Stimulated activated CD4-positive, alpha-beta T cell treated with anti-CD3 and anti-CD28 coated beads, Interleukin-4, amount 100 ng/mL, for 4 hours (primary cell): ENCODE results near the gene RNF208.
"Not testable (repeated sequence)": the region's sequence is repeated elsewhere in the genome, so short reads cannot be mapped to it uniquely, and the experiment has no call there.

Source experiments
- DNase-seq, 2 experiments: peaks; one replicate each; pipeline ENCODE4 v3.0.0-alpha.2; 2020

The RNF208 gene

DNA sequence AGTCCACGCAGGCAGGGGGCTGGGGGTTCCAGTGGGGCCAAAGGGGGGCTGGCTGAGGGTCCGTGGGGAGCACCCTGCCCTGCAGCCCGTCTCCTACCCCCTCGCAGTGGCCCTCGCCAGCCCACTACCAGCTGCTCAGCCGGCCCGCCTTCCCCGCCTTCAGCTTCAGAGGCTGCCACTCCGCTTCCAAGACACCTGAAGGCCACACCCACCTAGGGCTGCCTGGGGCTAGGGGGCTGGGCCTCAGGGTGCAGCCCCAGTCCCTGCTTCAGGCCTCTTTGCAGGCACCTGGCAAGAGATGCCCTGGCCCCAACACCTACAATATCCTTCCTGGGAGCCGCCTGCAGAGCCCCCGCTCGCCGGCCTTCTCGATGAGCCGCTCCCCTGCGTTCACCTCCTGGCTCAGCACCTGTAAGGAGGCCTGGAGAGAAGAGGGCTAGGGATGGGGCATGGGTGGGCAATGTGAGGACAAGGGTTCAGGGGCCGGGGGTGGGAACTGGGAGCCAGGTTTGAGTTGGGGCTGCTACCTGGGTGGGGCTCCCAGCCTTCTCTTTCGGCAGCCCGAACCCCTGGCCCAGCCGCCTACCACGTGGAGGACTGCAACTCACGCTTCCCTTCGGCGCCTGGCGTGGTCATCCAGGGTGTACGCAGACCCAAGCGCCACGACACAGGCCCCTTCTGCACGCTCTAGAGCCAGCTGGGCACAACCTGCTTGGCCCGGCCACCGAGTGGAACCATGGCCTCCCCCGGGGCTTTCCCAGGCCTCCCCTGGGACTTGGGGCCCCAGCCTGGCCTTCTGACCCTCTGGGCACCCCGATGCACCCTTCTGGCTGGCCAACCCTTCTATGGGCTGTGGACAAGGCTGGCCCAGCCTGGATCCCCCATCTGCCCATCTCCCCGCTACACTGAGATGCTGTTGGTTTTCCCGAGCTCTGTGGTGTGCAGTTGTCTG, 30.8 kb upstream of the RNF208 start:
- no peak for DNase-seq

DNA sequence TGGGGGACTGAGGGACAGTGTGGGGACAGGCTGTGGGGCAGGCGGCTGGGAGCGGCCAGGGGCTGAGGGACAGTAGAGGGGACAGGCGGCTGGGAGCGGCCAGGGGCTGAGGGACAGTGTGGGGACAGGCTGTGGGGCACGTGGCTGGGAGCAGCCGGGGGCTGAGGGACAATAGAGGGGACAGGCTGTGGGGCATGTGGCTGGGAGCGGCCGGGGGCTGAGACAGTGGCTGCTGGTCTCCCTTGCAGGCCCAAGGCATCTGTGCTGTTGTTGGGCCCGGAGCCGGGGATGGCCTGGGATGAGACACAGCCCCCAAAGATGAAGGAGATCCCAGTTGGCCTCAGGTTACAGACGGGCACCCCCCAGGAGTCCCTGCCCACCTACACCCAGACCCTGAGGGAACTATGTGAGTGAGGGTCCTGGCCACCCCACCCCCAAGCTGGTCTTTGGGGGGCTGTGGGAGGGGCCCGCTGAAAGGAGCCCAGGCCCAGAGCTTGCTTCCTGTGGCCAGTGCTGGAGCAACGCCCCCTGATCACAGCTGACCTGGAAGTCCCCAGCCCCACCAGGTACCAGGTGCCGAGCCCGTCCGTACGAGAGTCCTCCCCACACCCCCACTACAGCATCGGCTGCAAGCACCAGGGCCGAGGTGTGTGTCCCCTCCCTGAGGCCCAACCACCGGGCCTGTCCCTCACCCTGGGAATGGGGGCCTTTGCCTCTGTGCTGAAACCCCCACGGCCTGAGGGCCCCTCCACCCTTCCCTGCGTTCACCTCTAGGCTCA, 29.6 kb upstream of the RNF208 start:
- DNase-seq: no peak

DNA sequence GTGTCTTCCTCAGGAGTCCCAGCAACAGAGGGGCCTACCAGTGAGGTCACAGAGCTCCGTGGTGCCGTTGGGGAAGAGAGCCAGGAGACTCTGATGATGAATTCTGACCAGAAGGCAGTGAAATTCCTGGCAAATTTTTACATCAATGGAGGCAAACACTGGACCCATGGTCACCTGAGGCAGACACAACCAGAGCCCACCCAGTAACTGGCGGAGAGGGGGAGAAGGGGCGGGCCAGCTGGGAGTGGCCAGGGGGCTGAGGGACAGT, 29.1 kb upstream of the RNF208 start, which contains the start of gene STPG3:
Gene STPG3 (plus strand): TSS at position 93 of the 268 bp plus-strand sequence. CDS start 1 bp downstream, at position 94.
- DNase-seq: no peak

DNA sequence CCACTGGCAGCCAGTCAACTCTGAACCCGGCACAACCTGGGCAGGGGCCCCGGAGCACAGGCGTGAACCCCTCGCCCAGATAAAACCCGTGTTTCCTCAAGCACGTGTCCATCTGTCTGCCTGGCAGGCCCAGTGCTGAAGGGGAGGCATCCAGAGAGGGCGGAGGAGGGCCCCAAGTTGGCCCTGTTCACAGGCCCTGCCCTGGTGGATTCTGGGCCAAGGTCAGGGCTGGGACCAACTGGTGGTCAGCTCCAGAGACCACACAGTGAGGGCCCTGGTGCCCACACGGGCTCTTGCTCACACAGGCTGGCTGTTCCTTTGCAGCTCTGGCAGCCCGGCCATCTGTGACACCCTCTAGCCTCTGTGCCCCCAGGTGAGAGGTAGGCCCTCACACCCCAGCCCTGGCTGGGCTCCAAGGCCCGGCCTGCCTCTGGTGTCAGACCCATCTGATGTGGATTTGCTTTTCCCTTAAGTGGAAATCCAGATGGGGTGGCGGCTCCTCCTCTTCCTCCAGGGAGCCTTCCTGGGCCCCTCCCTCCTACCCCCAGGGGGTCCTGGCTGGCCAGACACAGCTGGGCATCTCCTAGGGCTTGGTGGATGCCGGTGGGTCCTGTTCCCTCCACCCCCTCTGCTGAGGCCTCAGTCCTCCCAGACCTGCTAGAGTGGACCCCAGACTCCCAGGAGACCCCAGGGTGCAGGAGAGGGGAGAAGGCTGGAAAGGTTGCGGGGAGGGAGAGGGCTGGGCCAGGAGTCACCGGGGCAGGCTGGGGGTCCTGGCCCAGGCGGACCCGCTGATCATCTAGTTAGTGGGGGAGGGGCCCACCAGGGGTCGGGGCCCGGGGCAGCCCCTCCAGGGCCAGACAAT, 28.5 kb upstream of the RNF208 start:
- DNase-seq: no peak

DNA sequence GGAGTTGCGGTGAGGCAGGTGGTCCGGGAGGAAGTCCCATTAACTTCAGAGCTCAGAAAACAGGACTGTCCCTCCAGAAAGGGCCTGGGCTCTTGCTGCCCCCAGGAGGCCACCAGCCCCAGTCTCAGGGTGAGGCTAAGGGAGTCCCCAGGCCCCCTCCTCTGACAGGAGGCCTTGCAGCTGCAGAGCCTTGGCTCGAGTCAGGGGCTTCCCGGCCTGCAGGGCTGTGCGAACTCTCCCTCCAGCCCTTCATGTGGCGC, 25.8 kb upstream of the RNF208 start:
- DNase-seq: no peak

DNA sequence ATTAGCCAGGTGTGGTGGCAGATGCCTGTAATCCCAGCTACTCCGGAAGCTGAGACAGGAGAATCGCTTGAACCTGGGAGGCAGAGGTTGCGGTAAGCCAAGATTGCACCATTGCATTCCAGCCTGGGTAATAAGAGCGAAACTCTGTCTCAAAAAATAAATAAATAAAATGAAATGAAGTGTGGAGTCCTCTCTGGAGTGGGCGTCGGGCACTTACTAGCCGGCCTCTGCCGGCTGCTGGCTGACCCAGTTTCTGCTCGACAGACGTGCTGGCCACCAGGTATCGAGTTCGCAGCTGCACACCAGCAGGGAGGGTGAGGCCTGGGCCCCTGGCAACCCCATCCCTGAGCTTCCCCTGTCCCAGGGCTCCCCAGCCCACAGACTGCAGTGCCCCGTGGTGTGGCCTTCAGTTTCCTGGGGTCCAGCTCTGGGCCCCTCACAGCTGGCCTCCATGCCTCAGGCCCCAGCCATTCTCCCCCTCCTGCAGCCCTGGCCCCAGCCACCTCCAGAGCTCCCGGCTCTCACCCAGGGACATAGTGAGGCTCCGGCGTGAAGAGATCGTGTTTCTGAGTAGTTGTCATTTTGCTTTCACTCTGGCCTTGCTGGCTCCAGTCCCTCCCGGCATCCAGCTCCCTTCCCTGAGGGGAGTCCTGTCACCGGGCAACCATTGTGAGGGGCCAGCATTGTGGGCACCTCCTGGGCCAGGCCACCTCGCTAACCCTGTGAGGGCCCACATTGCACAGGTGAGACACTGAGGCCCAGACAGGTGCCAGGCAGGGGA, 25.3 kb upstream of the RNF208 start:
- no peak for DNase-seq

DNA sequence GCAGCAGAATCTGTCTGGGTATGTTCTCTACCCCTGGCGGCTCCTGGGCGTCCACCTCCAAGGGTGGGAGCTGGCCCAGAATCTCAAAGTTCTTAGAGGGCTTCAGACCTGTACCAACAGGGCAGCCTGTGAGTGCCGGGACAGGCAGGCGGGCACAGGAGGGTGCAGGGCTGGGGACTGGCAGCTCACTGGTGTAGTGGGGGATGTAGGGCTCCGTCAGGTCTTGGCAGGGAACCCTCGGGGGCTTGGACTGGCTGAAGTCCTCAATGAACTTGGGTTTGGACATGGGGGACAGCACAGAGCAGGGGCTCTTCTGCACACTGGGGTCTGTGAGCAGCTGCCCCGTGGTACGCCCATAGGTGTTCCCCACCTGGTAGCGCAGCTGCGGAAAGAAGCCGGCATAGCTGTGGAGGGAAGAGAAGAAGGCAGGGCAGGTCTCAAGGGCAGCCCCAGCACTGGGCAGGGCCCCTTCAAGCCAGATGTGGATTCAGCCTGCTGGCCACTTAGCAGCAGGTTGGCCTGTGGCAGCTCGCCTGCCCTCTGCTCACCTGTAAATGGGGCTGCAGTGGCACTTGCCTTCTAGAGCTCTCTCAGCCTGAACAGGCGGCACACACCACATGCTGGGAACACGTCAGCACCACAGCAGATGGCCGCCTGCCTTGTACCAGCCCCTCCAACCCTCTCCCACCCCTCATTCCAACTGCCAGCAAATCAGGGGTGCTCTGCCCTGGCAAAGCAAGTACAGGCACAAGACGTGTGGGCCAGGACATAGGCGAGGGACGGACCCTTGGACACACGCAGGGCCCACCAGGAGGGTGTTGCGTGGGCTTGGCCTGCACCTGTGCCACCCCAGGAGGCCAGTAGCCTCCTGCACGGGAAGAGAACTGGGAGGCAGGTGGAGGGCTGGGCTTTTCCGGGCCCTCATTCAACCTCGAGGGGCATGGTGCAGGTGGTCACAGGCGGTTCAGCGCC, 23.7 kb upstream of the RNF208 start:
- DNase-seq: no peak

DNA sequence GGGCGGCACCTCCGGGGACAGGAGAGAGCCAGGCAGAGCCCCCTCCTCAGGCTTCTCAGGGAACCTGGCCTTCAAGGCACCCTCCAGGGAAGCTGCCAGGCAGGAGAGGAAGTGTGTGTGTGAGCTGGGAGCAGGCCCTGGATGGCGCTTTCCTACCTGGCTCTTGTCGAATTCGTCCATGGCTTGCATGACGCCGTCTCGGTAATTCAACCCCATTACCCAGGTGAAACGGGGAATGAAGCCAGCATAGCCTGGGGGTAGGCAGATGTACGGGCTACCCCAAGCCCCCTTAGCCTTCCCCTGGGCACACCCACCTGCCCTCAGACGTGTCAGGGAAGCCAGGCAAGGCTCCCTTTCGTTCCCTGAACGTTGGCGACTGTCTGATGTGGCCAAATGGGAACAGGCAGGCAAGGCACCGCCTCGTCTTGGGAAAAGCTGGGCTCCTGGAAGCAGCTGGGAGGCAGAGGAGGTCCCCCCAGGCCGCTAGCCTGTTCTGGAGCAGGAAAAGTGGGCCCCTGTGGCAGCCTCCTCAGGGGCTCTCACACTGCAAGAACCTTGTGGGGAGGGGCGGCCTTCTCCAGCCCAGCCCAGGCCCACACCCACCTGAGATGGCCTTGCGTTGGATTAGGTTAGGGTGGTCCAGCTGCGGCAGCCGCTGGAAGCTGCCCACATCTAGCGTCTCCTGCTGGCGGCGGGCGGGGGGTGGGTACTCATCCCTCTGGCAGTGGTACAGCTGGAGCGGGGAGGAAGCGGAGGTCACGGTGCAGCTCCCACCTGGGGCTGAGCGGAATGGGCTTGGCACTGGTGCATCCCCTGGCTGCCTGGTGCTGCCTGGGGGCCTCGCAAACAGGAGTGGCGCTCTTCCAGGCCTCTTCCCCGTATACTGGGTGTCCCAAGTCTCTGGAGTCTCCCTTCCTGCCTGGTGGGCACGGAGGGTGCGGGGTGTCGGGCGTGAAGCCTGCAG, 22.7 kb upstream of the RNF208 start:
- DNase-seq: no peak

DNA sequence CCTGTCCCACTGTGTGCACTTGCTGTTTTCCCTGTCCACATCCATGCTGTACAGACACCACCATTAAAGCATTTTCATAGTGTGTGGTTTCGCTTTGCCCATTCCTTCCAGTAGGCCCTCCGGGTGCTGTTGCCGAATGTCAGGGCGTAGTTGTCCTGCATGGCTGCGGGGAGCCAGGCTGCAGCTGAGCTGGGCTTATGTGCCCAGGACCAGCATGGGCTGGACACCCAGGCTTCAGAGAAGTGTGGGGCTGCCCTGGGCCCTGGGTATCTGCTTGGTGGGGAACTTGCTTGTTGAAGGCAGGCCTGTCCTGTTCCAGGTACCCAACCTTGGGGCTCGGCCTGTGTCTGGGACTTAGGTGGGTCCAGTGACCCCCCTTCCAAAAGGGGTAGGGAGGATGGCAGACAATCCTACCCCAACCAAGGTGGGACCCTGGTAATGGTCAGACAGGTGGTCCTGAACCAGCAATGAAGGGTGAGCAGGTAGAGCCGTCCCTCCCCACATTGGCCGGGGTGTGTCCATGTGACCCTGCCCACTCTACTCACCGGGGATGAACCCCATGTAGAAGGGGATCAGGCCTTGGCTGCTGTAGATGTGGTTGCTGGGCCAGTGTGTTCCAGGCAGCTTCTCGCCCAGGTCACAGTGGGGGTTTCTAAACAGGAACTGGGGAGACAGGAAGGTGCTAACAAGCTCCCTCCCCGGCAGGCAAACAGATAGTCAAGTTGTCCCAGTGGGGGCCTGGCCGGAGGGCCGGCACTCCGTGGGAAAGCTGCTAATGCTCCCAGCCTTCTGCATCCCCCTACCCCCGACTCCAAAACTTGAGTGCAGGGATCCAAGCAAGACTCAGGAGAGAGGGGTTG, 21.8 kb upstream of the RNF208 start:
- DNase-seq: no peak

DNA sequence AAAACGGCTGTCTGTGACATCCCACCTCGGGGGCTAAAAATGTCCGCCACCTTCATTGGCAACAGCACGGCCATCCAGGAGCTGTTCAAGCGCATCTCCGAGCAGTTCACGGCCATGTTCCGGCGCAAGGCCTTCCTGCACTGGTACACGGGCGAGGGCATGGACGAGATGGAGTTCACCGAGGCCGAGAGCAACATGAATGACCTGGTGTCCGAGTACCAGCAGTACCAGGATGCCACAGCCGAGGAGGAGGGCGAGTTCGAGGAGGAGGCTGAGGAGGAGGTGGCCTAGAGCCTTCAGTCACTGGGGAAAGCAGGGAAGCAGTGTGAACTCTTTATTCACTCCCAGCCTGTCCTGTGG, 21.2 kb upstream of the RNF208 start:
- DNase-seq: not testable (repeated sequence)

DNA sequence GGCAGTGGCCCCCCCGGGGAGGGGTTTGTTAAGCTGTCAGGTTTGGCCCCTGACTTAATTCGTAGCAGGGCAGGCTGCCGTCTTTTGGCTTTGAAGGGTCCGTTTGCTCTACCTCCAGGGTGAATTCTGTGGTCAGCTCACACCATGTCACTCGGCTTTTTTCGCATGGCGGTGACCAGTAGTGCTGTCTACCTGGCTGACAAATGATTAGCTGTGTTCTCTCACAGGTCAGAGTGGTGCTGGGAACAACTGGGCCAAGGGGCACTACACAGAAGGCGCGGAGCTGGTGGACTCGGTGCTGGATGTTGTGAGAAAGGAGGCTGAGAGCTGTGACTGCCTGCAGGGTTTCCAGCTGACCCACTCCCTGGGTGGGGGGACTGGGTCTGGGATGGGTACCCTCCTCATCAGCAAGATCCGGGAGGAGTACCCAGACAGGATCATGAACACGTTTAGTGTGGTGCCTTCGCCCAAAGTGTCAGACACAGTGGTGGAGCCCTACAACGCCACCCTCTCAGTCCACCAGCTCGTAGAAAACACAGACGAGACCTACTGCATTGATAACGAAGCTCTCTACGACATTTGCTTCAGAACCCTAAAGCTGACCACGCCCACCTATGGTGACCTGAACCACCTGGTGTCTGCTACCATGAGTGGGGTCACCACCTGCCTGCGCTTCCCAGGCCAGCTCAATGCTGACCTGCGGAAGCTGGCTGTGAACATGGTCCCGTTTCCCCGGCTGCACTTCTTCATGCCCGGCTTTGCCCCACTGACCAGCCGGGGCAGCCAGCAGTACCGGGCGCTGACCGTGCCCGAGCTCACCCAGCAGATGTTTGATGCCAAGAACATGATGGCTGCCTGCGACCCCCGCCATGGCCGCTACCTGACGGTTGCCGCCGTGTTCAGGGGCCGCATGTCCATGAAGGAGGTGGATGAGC, 20.5 kb upstream of the RNF208 start:
- DNase-seq: no peak

DNA sequence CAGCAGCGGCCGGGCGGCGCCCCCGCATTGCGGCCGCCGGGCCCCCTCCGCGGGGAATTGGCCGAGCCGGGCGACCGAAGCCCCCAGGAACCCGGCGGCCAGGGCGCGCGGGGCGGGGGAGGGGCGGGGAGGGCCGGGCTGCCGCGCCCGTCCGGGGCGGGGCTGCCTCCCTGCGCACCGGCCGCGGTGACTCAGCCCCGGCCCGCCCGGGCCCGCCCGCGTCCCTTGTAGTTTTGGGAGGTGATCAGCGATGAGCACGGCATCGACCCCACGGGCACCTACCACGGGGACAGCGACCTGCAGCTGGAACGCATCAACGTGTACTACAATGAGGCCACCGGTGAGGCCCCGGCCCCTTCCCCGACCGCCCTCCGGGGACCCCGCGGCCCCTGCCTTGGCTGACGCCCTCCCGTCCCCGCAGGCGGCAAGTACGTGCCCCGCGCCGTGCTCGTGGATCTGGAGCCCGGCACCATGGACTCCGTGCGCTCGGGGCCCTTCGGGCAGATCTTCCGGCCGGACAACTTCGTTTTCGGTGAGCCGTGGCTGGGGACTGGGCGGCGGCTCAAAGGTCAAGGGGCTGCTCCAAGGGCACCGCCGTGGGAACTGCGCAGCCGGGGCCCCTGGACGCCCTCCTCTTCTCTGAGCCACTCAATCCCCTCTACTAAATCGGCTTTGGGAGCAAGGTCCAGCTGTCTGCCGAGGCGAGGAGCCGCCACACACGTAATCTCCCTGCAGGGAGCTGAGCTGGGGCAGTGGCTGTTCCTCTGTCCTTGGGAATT, 19.6 kb upstream of the RNF208 start:
- peak; percentile 73 to 77 for DNase-seq

DNA sequence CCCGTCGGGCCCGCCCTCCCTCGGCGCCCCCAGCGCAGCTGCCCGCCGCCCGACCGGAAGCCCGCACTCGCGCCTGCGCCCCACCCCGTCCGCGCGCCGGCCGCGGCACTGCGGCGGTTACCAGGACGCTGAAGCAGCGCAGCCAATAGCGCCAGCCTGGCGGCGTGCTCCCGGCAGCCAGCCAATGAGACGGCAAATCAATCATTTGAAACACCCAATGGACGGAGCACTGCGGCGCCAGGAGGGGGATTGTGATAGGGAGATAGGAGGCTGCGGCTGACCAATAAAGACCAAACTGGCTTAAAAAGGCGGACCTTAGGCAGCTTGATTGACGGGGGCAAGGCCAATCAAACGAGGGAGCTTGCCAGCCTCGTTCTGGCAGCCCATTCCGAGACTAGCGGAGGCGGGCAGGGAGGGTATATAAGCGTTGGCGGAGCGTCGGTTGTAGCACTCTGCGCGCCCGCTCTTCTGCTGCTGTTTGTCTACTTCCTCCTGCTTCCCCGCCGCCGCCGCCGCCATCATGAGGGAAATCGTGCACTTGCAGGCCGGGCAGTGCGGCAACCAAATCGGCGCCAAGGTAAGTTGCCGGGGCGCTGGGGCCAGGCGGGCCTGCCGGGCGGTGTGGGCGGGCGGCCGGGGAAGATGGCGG, 18.9 kb upstream of the RNF208 start, which contains the start of gene TUBB4B:
Gene TUBB4B (plus strand): TSS at position 447 of the 649 bp plus-strand sequence. CDS start 74 bp downstream, at position 521.
- peak; percentile 92 to 99 for DNase-seq

DNA sequence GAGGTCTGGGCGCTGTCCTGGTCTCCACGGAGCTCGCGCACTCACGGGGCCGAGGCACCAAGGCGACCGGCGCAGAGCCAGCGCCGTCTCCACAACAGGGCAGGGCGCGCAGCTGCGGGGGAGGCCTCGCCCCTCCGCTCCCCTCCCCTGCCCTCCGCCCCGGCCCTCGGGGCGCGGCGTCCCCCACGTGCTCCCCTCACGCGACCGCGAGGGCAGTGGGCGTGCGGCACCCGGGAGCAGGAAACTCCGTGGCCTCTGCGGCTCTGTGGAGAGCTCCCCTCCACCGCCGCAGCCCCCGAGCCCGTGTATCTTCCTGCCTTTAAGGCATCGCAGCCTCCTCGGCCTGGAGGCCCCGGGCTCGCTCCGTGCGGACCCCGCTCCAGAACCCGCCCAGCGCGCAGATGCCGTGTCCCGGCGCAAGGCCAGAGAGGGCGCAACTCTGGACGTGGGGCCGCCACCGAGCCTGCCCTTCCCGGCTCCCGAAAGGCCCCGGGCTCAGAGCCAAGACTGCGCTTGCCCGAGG, 18.3 kb upstream of the RNF208 start:
- DNase-seq: peak; percentile 69 to 80

DNA sequence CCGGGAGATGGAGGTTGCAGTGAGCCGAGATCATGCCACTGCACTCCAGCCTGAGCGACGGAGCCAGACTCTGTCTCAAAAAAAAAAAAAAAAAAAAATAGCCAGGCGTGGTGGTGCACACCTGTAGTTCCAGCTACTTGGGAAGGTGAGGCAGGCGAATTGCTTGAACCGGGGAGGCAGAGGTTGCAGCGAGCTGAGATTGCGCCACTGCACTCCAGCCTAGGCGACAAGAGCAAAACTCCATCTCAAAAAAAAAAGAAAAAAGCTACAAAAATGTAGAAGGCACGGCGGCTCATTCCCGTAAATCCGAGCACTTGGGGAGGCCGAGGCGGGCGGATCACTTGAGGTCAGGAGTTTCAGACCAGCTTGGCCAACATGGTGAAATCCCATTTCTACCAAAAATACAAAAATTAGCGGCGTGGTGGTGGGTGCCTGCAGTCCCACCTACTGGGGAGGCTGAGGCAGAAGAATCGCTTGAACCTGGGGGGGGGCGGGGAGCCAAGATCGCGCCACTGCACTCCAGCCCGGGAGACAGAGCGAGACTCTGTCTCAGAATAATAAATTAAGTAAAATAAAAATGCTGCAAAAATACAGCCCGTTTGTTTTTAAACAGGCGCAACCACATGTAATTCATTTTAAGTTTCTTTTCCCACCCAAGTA, 17.6 kb upstream of the RNF208 start:
- not testable (repeated sequence) for DNase-seq
